HepG2 (cell line): ENCODE data around the gene DIABLO. TPM values are rescaled to one million over a fixed set of nuclear protein-coding genes. Genes with fewer than 3 reads are reported as not detected.

Source experiments
- HNF4G ChIP-seq, 2 experiments: sonication (generic) in 1 of 2; formaldehyde crosslinking in 1 of 2; IDR thresholded peaks; 2 replicates each; pipeline versions ENCODE4 v1.4.0 to v1.6.1; 2011 to 2020; ENCODE audit warnings: borderline replicate concordance in 2 of 2, low read depth in 2 of 2, mild to moderate bottlenecking in 2 of 2, low read length in 1 of 2, missing genetic modification reagents in 1 of 2, moderate library complexity in 1 of 2
- MIXL1 ChIP-seq: IDR thresholded peaks from 2 replicates; pipeline ENCODE4 v1.6.1; 2016
- XRCC5 ChIP-seq: fragments of 200-400 bp; formaldehyde crosslinking; optimal IDR thresholded peaks from 2 replicates; pipeline ENCODE3; 2017; ENCODE audit warnings: mild to moderate bottlenecking, low read length
- ZNF563 ChIP-seq: sonication (generic); formaldehyde crosslinking; IDR thresholded peaks from 2 replicates; pipeline ENCODE4 v1.8.0; 2022; ENCODE audit warnings: mild to moderate bottlenecking, moderate library complexity, missing genetic modification reagents
- polyA plus RNA-seq, 8 experiments: library from polyadenylated mRNA; depleted of rRNA in 3 of 8; stranded (reverse) in 7 of 8; unstranded in 1 of 8; fragments of >200 nt; fragmentation: Illumina TruSeq in 4 of 8; extraction: Trizol in 4 of 8; gene quantifications; 2 replicates each; pipeline versions ENCODE4 v1.2.1 to v1.2.3, GENCODE V29; 2011 to 2016; ENCODE audit warnings: low read depth in 4 of 8, missing spikeins in 1 of 8, mixed read lengths in 1 of 8; ENCODE audit not compliant: insufficient read depth in 1 of 8
- total RNA-seq, 5 experiments: library from RNA; depleted of rRNA; stranded (reverse); fragments of >200 nt; fragmentation: Illumina TruSeq; extraction: Trizol; gene quantifications; 2 replicates each; pipeline ENCODE4 v1.2.3, GENCODE V29; 2016; ENCODE audit warnings: low read depth in 1 of 5
- TF ChIP-seq, protein P1 (sequence below): sonication (generic); formaldehyde crosslinking; IDR thresholded peaks from 2 replicates; pipeline ENCODE4 v1.4.0; 2020; ENCODE audit warnings: mild to moderate bottlenecking, missing genetic modification reagents
- TF ChIP-seq, protein P2 (sequence below): sonication (generic); formaldehyde crosslinking; IDR thresholded peaks from 2 replicates; pipeline ENCODE4 v1.4.0; 2020; ENCODE audit warnings: missing genetic modification reagents
- TF ChIP-seq, protein P3 (sequence below): sonication (generic); formaldehyde crosslinking; IDR thresholded peaks from 2 replicates; pipeline ENCODE4 v1.4.0; 2020; ENCODE audit warnings: missing genetic modification reagents, borderline replicate concordance
- TF ChIP-seq, protein P4 (sequence below): sonication (generic); formaldehyde crosslinking; IDR thresholded peaks from 2 replicates; pipeline ENCODE4 v1.5.0; 2020; ENCODE audit warnings: missing genetic modification reagents

The DIABLO gene
- total and polyA plus RNA-seq, 2 of the 13 experiments (the other 11 are each of a cell fraction or from before 2014, with no cell fraction given): 20.7 to 70.9 TPM

DNA sequence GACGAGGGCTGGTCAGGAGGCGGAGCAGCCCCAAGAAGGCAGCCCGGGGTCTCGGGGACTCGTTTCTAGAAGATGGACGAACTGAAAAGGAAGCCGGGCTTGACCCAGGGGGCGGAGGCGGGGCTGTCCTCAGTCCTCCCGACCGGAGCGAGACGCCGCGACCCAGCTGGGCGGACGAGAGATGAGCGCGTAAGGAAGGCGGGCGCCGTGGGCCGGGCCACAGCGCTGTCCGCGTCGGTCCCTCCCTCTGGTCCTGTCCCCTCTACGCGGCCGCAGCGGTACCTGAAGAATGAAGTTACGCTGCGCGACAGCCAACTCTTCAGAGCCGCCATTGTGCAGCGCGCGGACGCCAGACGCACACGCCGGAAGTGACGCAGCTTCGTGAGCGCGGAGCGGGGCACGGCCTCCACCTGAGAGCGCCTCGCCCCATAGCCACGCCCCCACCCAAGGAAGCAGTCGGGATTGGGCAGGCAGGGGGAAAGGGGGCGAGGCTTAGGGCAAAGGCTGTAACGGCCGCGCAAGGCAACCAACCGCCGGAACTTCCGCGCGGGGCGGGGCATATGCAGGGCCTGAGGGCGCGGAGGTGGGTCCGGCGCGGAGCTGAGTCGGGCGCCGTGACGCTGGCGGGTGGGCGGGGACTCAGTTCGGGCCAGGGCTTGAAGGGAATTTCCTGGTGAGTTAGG is at the start of gene DIABLO (continued):
- TF ChIP-seq, protein P1, sequence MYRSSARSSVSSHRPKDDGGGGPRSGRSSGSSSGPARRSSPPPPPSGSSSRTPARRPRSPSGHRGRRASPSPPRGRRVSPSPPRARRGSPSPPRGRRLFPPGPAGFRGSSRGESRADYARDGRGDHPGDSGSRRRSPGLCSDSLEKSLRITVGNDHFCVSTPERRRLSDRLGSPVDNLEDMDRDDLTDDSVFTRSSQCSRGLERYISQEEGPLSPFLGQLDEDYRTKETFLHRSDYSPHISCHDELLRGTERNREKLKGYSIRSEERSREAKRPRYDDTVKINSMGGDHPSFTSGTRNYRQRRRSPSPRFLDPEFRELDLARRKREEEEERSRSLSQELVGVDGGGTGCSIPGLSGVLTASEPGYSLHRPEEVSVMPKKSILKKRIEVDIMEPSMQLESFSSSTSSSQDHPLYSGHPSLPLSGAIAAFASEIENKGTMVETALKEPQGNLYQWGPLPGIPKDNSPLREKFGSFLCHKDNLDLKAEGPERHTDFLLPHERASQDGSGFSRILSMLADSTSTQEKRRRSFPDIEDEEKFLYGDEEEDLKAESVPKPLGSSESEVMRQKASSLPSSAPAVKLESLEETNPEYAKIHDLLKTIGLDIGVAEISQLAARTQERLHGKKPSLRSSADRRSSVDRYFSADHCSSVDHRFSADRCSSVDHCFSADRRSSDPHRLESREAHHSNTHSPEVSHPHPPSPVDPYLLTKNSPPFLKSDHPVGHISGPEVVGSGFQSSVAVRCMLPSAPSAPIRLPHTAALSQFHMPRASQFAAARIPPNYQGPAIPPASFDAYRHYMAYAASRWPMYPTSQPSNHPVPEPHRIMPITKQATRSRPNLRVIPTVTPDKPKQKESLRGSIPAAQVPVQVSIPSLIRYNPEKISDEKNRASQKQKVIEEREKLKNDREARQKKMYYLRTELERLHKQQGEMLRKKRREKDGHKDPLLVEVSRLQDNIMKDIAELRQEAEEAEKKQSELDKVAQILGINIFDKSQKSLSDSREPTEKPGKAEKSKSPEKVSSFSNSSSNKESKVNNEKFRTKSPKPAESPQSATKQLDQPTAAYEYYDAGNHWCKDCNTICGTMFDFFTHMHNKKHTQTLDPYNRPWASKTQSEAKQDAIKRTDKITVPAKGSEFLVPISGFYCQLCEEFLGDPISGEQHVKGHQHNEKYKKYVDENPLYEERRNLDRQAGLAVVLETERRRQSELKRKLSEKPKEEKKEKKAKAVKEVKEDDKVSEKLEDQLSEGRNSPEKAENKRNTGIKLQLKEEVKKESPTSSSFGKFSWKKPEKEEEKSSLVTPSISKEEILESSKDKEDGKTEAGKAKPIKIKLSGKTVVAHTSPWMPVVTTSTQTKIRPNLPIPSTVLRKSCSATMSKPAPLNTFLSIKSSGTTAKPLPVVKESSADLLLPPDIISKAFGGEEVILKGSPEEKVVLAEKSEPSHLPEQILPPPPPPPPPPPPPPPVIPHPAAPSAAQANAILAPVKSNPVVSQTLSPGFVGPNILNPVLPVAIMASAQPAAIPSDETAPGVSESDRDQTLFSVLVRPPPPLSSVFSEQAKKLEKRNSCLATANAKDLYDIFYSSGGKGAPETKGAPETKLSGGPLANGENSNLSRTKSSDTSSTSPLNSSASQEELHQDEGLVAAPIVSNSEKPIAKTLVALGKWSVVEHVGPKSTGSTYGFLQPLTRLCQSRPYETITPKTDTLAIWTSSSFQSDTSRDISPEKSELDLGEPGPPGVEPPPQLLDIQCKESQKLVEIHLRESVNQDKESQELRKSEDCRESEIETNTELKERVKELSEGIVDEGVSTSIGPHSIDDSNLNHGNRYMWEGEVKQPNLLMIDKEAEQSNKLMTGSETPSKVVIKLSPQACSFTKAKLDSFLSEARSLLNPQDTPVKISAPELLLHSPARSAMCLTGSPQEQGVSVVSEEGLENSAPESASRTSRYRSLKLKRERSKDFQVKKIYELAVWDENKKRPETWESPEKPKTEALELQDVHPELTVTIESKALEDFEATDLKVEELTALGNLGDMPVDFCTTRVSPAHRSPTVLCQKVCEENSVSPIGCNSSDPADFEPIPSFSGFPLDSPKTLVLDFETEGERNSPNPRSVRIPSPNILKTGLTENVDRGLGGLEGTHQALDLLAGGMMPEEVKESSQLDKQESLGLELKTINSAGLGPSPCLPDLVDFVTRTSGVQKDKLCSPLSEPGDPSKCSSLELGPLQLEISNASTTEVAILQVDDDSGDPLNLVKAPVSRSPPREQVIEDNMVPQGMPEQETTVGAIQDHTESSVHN (CRISPR knock-in tag): no peak
- TF ChIP-seq ZNF563 (CRISPR knock-in tag): 0 out of 2 replicates have a peak, but pooled peaks have one; percentile 46
- no peak for TF ChIP-seq MIXL1 (CRISPR knock-in tag)
- TF ChIP-seq, protein P2, sequence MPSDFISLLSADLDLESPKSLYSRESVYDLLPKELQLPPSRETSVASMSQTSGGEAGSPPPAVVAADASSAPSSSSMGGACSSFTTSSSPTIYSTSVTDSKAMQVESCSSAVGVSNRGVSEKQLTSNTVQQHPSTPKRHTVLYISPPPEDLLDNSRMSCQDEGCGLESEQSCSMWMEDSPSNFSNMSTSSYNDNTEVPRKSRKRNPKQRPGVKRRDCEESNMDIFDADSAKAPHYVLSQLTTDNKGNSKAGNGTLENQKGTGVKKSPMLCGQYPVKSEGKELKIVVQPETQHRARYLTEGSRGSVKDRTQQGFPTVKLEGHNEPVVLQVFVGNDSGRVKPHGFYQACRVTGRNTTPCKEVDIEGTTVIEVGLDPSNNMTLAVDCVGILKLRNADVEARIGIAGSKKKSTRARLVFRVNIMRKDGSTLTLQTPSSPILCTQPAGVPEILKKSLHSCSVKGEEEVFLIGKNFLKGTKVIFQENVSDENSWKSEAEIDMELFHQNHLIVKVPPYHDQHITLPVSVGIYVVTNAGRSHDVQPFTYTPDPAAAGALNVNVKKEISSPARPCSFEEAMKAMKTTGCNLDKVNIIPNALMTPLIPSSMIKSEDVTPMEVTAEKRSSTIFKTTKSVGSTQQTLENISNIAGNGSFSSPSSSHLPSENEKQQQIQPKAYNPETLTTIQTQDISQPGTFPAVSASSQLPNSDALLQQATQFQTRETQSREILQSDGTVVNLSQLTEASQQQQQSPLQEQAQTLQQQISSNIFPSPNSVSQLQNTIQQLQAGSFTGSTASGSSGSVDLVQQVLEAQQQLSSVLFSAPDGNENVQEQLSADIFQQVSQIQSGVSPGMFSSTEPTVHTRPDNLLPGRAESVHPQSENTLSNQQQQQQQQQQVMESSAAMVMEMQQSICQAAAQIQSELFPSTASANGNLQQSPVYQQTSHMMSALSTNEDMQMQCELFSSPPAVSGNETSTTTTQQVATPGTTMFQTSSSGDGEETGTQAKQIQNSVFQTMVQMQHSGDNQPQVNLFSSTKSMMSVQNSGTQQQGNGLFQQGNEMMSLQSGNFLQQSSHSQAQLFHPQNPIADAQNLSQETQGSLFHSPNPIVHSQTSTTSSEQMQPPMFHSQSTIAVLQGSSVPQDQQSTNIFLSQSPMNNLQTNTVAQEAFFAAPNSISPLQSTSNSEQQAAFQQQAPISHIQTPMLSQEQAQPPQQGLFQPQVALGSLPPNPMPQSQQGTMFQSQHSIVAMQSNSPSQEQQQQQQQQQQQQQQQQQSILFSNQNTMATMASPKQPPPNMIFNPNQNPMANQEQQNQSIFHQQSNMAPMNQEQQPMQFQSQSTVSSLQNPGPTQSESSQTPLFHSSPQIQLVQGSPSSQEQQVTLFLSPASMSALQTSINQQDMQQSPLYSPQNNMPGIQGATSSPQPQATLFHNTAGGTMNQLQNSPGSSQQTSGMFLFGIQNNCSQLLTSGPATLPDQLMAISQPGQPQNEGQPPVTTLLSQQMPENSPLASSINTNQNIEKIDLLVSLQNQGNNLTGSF (CRISPR knock-in tag): no peak
- TF ChIP-seq HNF4G (IDR thresholded peaks at IDR 0.05; ENCODE audit: borderline replicate concordance, low read depth, low read length): no peak
- peak; percentile 73 for TF ChIP-seq HNF4G (CRISPR knock-in tag; IDR thresholded peaks at IDR 0.05; ENCODE audit: borderline replicate concordance, low read depth)
- peak; percentile 50 for TF ChIP-seq XRCC5
- TF ChIP-seq, protein P3, sequence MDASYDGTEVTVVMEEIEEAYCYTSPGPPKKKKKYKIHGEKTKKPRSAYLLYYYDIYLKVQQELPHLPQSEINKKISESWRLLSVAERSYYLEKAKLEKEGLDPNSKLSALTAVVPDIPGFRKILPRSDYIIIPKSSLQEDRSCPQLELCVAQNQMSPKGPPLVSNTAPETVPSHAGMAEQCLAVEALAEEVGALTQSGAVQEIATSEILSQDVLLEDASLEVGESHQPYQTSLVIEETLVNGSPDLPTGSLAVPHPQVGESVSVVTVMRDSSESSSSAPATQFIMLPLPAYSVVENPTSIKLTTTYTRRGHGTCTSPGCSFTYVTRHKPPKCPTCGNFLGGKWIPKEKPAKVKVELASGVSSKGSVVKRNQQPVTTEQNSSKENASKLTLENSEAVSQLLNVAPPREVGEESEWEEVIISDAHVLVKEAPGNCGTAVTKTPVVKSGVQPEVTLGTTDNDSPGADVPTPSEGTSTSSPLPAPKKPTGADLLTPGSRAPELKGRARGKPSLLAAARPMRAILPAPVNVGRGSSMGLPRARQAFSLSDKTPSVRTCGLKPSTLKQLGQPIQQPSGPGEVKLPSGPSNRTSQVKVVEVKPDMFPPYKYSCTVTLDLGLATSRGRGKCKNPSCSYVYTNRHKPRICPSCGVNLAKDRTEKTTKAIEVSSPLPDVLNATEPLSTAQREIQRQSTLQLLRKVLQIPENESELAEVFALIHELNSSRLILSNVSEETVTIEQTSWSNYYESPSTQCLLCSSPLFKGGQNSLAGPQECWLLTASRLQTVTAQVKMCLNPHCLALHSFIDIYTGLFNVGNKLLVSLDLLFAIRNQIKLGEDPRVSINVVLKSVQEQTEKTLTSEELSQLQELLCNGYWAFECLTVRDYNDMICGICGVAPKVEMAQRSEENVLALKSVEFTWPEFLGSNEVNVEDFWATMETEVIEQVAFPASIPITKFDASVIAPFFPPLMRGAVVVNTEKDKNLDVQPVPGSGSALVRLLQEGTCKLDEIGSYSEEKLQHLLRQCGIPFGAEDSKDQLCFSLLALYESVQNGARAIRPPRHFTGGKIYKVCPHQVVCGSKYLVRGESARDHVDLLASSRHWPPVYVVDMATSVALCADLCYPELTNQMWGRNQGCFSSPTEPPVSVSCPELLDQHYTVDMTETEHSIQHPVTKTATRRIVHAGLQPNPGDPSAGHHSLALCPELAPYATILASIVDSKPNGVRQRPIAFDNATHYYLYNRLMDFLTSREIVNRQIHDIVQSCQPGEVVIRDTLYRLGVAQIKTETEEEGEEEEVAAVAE (CRISPR knock-in tag): peak; percentile 59; the same call in 1 of the 2 replicates
- TF ChIP-seq, protein P4, sequence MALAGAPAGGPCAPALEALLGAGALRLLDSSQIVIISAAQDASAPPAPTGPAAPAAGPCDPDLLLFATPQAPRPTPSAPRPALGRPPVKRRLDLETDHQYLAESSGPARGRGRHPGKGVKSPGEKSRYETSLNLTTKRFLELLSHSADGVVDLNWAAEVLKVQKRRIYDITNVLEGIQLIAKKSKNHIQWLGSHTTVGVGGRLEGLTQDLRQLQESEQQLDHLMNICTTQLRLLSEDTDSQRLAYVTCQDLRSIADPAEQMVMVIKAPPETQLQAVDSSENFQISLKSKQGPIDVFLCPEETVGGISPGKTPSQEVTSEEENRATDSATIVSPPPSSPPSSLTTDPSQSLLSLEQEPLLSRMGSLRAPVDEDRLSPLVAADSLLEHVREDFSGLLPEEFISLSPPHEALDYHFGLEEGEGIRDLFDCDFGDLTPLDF (CRISPR knock-in tag): peak; percentile 83; the same call in 1 of the 2 replicates
